ENCODE results near the gene TBC1D2.

DNA sequence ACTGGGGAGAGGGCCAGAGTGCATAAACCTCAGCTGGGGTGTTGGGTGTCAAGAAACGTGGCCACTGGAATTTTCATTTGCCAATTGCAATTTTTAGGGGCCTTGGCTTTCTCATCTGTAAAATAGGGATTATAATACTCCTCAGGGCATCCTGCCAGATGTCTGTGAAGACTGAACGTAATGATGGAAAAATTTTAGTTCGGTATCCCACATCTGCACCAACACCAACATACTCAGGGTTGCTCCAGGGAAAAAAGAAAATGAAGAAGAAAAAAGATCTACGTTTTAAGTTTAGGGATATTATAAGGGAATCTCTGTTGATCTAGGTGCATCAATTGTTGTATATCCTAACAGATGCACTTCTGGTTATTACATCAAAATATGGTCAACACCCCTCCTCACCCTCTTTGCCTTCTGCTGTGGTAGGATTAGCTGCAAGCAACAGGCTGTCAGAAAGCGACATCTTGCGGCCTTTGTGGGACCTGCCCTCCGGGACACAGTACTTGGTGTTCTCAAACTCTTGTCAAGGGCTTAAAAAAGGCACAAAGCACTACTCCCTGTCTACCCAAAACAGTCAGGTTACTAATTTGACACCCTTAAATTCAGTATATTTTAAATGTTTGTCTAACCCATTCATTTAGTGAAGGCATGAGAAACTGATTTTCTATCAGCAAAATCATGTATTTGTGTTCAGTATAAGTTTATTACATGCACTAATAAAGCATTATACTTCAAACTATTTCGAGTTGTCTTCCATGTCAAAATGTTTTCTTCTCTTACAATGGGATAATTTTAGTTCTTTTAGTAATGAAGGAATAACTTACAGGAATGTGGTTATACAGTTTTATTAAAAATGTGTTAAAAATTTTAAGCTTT, 8.3 kb upstream of the TBC1D2 start:
- TF ChIP-seq, protein P1, sequence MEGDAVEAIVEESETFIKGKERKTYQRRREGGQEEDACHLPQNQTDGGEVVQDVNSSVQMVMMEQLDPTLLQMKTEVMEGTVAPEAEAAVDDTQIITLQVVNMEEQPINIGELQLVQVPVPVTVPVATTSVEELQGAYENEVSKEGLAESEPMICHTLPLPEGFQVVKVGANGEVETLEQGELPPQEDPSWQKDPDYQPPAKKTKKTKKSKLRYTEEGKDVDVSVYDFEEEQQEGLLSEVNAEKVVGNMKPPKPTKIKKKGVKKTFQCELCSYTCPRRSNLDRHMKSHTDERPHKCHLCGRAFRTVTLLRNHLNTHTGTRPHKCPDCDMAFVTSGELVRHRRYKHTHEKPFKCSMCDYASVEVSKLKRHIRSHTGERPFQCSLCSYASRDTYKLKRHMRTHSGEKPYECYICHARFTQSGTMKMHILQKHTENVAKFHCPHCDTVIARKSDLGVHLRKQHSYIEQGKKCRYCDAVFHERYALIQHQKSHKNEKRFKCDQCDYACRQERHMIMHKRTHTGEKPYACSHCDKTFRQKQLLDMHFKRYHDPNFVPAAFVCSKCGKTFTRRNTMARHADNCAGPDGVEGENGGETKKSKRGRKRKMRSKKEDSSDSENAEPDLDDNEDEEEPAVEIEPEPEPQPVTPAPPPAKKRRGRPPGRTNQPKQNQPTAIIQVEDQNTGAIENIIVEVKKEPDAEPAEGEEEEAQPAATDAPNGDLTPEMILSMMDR (IDR thresholded peaks at IDR 0.05; ENCODE audit: low read depth, low read length) = peak; percentile 96
- TF ChIP-seq EZH2phosphoT487 (IDR thresholded peaks at IDR 0.05; ENCODE audit: low read depth) = no peak
